ENCODE results near the gene HMOX2.

Gene HMOX2

DNA sequence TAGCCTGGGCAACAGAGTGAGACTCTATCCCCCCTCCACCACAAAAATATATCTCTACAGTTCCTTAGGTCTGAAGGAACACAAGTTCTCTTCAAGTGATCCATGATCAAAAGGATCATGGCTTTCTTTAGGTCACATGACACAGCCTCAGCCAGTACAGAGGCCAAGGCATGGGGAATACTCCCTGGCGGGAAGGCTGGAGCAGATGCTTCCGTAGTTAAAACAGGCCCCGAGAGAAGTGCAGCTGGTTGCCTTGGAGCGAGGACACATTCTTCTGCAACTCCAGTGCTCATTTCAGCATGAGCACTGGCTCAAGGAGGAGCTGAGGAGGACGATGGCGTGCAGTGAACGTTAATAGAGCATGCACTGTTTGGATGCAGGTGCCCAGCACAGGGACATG is 48.9 kb downstream of the HMOX2 start:
- no peak for DNase-seq (ENCODE audit: low read depth)

DNA sequence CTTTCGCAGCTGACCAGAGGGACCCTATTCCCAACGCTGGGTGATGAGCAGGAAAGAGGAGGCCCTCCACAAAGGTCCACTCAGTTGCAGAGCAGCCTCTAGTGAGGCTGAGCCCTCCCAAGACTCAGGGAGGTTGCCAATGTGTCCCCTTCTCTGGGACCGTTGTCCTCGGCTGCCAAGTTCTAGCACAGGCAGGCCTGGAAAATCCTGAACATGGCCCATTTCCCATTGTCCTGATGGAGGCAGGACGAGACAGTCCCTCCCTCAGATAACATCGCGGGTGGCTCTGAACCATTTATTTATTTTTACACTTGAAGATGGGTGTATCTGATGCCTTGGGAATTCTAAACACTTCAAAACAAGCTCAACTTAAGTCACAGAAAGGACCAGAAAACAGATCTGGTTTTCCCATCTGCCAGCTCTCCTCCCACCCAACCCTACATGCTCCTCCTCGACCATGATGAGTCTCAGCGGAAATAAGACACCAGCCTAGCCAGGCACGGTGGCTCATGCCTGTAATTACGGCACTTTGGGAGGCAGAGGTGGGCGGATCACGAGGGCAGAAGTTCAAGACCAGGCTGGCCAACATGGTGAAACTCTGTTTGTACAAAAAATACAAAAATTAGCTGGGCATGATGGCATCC is 49.6 kb downstream of the HMOX2 start:
- DNase-seq (ENCODE audit: low read depth), result no peak

DNA sequence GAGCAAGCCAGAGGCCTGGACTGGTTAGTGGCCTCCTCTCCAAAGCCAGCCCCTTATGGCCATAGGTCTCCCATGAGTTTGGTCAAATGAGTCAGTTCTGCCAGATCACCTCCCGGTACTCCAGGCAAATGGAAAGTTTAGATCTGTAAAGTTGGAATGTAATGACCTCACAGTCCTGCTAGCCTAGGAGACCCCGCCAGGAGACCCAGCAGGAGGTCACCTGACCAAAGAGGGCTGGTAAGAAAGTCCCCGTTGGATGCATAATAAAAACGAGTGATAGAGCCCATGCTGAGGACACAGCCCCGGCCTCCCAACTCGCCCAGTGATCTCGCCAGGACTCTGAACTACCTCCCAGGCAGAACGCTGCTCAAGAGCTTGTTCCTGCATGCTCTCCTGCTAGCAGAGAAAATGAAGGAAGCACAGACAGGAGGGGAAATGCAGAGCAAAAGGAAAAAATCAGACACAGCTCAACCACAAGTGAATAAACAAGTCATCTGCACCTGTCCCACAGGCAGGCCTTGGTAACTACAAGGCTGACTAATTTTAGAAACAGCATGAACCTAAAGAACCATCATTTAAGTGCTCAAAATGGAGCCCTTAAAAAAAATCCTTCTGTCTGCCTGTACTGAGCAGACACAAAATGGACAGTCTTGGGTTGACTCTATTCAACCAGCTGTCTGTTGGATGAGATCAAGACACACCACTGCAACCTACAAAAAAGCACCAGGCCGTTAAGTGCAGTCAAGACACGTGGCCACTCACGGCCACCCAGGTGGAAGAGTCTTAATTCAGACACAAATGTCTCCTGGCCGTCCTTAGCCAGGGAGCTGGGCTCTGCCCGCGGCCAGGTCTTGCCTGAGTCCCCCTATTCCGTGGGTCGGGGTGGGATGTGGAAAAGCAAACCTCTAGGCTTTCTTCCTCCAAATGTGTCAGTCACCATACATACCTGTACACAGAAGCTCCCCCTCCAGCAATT is 53.2 kb downstream of the HMOX2 start:
- no peak for DNase-seq (ENCODE audit: low read depth)

DNA sequence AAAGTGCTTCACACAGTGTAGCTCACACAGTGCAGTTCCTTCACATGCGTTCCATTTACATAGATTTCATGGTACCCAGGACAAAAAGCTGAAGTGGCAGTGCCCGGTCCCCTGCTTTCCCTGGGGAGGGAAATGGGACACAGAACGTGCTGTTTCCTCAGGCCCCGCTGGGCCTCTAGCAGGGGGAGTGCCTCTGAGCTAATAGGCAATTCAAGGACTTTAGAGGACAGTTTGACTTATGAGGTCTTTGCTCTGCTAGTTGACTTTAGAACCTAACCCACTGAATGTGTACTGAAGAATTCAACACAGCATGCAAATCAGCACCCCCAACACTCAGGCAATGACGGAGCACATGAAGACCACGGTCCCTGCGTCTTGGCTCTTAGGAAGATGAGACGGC is 55.6 kb downstream of the HMOX2 start:
- DNase-seq (ENCODE audit: low read depth), result no peak

DNA sequence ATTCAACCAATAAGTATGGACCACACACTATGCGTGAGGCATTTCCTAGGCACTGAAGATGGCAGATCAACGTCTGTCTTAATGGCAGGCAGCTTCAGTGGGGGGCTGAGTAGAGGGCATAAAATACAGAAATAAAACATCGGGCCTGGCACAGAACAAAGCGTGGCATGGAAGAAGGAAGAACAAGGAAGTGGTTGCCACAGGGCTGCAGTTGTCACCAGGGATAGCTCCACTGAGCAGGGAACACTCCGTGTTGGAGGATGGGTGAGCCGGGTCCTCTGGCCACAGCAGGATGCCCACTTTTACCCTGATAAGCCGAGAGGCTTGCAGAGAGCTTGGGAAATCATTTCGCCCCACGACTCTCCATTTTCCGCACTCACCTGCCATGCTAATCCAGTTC is 56.0 kb downstream of the HMOX2 start:
- DNase-seq (ENCODE audit: low read depth), result no peak

DNA sequence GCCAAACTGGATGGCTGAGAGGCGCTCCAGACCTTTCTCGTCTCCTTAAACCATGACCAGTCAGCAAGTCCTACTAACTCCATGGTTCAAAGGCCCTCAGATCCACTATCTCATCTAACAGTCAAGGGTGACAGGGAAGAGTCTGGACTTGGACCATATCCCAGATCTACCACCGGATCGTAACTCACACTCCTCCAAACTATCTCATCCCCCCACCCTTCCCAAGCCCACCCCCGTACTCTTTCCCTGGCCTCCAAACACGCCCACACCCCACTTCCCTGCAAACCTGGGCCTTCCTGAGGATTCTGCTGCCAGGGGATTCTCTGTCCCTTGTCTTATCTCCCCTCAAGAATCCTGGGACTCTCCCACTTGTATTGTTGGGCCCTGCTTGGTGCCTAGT is 57.3 kb downstream of the HMOX2 start:
- no peak for DNase-seq (ENCODE audit: low read depth)

DNA sequence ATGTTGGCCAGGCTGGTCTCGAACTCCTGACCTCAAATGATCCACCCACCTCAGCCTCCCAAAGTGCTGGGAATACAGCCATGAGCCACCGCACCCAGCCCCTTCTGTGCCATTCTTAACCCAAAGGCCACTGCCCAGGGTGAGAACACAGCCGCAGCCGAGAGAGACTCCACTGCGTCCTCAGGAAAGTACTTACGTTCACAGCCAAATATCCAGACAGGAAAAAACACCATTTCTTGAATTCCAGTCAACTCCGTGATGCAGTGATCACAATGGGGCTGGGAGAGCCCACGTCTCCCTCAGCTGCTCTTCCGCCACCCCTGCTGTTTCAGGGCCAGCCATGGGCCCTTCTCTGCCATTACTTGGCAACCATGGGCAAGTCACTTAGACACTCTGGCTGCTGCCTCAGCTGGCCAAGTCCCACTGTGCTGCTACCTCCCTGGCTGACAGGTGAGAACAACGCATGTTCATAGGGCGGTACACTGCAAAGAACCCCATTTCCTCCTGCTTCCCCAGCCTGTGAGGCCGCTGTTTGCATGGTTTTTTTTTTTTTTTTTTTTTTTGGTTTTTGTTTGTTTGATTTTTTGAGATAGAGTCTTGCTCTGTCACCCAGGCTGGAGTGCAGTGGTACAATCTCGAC is 58.1 kb downstream of the HMOX2 start:
- DNase-seq (ENCODE audit: low read depth), result no peak

DNA sequence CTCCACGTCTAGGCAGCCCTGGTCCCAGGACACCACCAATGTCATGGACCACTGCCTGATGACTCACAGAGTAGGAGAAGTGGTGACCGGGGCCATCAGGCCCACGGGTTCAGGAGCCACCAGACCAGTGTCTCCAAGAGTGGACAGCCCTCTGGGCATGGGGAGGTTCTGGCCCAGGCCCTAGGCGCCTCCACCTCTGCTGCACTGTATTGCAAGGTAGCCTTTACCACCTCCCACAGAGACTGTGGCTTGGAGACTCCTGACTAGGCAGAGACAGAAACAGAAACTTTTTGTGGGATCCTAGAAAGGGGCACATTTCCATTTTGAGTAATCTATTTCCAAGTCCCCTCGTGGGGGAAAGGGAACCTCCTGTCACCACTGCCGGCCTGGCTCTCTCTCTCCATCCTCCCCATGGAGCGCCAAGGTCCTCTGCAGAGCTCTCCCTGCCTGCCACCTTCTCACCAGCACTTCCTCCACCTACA is 59.5 kb downstream of the HMOX2 start:
- DNase-seq (ENCODE audit: low read depth), result no peak

DNA sequence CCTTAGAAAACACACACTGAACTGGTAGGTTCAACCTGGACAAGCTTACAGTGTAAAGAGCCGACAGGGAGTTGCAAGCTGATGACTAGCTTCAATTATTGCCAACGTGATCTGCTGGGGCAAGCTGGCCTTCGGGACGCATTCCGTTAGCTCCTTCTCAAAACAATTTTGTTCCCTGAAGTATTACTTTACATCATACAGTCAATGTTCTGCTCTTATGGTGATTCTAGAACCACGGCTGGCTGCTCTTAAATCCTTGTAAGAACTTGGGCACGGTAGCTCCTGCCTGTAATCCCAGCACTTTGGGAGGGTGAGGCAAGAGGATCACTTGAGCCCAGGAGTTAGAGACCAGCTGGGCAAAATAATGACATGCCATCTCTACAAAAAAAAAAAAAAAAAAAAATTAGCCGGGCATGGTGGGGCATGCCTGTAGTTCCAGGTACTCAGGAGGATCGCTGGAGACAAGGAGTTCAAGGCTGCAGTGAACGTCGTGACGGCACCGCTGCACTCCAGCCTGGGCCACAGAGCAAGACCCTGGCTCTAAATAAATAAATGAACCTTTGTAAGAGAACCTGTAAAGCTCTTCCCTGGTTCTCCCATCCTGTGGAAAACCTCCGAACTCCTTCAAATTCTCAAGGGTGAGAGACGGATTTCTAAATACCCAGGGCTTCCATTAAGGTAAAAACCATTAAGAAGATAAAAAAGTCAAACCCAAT is 60.4 kb downstream of the HMOX2 start:
- DNase-seq (ENCODE audit: low read depth), result no peak

DNA sequence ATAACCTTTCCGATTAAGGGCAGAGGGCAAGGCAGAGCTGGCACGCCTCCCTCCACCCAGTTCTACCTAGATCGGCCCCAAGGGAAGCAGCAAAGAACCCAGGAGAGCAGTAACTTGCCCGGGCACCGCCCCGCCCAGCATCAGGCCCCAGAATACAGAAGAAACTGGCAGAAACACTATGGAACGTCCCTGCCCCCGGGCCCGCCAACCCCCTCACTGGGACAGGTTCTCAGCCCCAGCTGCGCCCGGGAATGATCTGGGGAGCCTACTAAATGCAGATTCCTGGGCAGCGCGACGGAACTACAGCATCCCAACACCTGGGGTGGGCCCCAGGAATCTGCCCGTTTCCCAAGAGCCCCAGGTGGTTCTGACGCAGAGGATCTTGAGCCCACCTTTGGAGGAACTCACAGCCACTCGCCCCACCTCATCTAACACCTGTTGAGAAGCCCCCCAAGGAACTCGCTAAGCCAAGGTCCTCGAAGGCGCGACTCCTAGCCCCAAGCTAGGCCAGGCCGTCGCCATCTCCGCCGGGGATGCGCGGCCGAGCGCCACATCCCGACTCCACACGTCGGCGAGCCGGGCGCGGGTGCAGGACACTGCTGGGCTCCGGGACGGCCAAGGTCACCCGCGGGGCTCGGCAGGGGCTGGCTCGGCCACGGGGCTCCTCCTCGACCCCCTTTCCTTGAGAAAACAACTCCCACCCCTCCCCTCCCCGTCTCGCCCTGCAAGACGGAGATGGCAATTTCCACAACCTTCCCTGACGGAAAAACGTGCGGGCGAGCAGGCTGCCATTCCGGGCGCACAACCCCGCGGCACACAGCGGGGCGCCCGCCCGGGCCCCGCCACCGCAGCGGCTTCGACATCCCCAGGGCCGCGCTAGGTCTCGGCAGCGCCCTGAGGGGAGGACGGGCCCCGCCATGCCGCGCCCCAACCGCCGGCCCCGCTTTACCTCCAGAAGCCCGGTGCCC is 61.5 kb downstream of the HMOX2 start:
- DNase-seq (ENCODE audit: low read depth), result no peak

DNA sequence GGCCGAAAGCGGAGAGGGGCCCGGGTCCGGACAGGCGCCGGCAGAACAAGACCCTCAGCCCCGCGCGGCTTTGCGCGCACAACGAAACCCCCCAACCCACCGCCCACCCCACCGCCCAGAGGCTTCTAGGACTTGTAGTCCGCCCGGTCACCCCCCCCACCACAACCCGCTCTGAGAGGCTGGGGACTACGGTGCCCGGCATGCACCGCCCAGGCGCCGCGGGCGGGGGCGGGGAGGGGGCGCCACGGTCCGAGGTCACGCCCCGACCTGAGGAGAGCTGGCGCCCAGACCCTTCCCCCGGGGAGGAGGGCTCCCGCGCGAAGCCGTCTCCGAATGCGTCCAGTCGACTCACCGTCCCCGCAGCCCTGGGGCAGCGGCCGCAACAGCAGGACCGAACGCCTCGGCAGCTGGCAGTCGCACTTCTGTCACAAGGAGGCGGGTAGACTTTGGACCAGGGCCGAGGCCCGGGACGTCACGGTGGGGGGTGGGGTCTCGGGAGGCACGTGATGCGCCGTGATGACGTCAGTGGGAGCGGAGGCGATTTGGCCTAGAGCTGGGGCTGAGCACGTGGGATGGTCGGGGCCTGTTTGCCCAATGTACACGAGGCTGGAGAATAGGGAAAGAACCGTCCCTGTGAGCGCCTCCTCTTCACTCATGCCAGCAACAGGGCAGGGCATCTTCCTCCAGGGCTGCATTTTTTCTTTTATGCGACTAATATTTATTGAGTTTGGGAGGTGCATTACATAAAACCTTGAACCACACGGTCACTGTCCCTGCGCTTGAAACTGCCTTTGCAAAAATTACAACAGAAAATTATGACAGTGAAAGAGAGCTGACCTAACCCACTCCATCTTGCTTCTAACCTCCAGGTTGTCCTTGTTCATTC is 62.4 kb downstream of the HMOX2 start, which contains the start of gene CDIP1:
Gene CDIP1 (minus strand): TSS at position 424 of the 886 bp plus-strand sequence. CDS start 24,643 bp downstream, outside the sequence.
- peak; percentile 87 for DNase-seq (ENCODE audit: low read depth)

DNA sequence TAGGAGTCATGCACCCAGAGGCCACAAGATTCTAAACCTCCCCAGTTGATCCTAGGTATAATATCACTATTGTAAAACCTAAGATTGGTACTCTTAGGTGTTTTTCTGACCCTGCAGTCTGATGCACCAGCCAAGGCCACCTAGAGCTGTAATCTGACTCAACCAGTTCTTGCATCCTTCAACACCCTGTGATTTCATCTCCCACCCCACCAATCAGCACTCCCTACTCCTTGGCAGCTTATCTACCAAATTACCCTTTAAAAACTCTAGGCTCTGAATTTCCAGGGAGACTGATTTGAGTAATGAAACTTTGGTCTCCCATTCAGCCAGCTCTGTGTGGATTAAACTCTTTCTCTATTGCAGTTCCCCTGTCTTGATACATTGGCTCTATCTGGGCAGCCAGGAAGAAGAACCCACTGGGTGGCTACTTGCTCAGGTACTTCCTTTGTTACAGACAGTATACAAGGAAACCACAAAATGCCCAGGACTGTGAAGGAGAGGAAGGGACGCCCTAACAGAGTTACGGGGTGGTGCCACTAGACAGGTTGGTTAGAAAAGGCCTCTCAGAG is 63.6 kb downstream of the HMOX2 start:
- DNase-seq (ENCODE audit: low read depth), result no peak

DNA sequence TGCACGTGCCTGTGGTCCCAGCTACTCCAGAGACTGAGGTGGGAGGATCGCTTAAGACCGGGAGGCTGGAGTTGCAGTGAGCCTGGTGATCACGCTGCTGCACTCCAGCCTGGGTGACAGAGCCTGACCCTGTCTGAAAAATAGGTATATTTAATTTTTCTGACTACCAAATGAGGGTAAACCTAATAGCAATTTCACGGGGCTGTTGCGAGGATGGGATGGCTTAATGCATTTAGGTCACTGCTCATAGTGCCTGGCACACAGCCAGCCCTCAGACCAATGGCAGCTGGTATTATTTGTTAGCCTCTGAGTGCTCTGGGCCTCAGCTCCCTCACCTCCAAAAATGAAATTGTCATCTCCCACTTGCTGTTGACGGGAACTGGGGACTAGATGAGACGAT is 68.3 kb downstream of the HMOX2 start:
- DNase-seq (ENCODE audit: low read depth), result no peak

DNA sequence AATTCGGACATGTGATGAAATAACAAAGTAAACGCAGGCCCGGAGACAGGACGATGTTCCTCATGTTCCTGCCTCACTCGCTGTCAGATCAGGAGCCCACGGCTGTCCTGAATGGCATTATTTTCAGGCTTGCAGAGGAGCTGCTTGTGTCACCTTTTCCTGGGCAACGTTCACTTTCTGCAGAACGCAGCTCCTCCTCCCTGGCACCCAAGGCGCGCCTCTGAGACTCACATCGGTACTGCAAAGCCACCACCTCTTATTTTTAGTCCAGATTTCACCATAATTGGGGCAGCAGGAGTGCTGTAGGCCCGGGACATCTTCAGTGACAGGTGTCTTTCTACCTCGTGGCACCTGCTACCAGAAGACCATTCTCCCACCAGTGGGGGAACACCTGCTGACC is 71.9 kb downstream of the HMOX2 start:
- DNase-seq (ENCODE audit: low read depth), result no peak

DNA sequence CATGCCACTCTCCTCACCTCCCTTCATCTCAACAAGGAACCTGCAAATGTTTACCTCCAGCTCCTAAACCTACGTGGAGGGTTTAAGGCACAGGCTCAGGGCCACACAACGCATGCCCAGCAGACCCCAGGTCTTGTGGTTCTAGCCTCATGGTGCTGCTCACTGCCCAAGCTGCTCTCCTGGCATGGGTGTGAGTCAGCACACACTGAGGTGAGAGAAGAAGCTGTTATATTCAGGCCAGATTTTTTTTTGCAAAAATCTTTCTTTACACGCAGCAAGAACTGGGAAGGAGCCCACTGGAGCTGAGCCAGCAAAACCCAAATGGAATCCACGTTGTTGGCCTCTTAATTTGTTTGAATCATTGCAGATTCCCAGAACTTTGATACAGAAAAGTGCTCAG is 74.4 kb downstream of the HMOX2 start:
- no peak for DNase-seq (ENCODE audit: low read depth)

DNA sequence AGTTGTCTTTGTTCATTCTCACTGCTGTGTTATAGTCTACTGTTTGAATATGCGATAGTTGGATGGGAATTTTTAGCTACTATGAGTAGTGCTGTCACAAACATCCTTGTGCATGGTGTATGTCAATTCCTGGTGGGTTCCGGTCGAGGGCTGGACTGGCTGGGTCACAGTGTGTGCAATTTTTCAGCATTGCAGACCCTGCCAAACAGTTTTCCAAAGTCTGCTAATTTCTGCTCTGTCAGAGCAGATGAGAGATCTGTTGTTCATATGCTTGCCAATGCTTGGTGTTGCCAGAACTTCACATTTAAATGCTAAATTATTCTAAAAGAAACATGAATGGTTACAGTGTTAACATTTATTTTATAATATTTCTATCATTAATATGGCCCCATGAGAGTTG is 76.3 kb downstream of the HMOX2 start:
- no peak for DNase-seq (ENCODE audit: low read depth)

DNA sequence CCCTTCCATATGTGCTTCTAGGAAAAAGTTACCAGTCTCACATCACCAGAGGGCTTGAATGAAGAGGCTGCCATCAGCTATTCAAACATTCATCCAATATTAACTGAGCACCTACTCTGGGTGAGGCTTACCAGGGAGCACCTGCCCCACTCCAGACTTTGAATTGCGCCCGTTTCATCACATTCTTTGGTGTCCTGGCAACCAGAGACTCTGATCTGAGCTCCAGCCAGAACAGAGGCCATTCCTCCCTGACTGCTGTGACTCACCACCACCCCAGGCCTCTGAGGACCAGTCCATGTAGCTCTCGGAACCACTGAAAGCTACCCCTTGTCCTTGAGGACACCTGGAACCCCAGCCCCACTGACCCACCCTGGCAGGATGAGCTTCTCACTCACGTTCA is 79.9 kb downstream of the HMOX2 start, which contains the start of gene C16orf96:
Gene C16orf96 (plus strand): TSS at position 229 of the 400 bp plus-strand sequence. CDS start 150 bp downstream, at position 379.
- DNase-seq (ENCODE audit: low read depth), result no peak

DNA sequence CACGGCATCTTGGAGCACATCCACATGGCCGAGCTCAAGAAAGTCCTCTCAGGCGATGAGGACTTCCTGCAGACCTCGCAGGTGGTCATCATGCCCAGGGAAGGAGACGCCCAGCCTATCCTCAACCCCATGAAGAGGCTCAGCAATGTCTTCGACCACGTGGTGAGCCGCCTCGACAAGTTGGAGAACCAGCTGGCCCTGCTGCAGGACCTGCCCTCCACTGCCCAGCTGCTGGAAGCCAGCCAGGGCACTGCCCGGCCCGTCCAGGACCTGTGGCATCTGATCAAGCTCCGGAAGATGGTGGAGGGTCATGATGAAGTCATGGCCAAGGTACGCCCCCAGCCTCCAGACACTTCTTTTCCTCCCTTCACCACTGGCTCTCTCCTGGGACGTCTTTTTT is 80.4 kb downstream of the HMOX2 start:
- no peak for DNase-seq (ENCODE audit: low read depth)

DNA sequence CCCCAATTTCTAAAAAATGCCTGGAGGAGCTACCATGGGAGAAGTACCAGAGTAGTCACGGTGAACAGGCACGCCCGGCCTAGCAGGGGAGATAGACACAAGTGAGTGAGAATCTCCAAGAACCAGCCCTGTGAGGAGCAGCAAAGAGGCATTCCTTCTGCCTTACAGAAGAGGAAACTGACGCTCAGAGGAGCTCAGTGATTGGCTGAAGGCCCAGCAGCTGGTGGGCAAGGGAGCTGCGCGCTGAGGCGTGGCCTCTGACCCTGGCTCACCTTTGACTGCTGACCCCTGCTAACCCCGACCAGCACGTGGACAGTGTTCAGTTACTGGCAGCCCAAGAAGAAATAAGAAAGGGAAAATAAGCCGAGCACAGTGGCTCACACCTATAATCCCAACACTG is 81.8 kb downstream of the HMOX2 start:
- DNase-seq (ENCODE audit: low read depth), result no peak

Data from fibroblast of the conjunctiva (primary cell).